Heart right ventricle (tissue), 16 donors: Measurements from ENCODE around the gene ZFX. TPM values are rescaled to one million over a fixed set of nuclear protein-coding genes. Genes with fewer than 3 reads are reported as not detected.

Experiments used
- ATAC-seq, 8 donors: fragments of 200-7000 bp; cut with Tn5 transposase; one replicate each; pipeline ENCODE4 v1.9.1; 2020; ENCODE audit warnings: mild to moderate bottlenecking in 8 of 8, moderate library complexity in 8 of 8, moderate number of reproducible peaks in 1 of 8
- DNase-seq, 2 donors: peaks; one replicate each; pipeline ENCODE4 v3.0.0-alpha.2; 2020
- H3K27ac ChIP-seq, 10 donors: fragments of 200-600 bp; sonication (generic) in 2 of 10; one replicate each; pipeline versions ENCODE4 v1.5.0 to v1.8.0; 2020 to 2022; ENCODE audit warnings: mild to moderate bottlenecking in 3 of 10
- H3K27me3 ChIP-seq, 7 donors: fragments of 200-600 bp; one replicate each; pipeline ENCODE4 v1.8.0; 2021 to 2022; ENCODE audit warnings: mild to moderate bottlenecking in 2 of 7
- H3K36me3 ChIP-seq, 9 donors: fragments of 200-600 bp; sonication (generic) in 1 of 9; one replicate each; pipeline versions ENCODE4 v1.5.0 to v1.8.0; 2020 to 2022; ENCODE audit warnings: mild to moderate bottlenecking in 2 of 9
- H3K4me1 ChIP-seq, 9 donors: fragments of 200-600 bp; sonication (generic) in 1 of 9; one replicate each; pipeline versions ENCODE4 v1.5.0 to v1.8.0; 2020 to 2022; ENCODE audit warnings: mild to moderate bottlenecking in 4 of 9
- H3K4me3 ChIP-seq, 10 donors: fragments of 200-600 bp; sonication (generic) in 2 of 10; one replicate each; pipeline versions ENCODE4 v1.5.0 to v1.8.0; 2020 to 2022; ENCODE audit warnings: mild to moderate bottlenecking in 7 of 10, moderate library complexity in 2 of 10
- H3K9me3 ChIP-seq, 11 donors: fragments of 200-600 bp in 10 of 11; sonication (generic) in 2 of 11; one replicate each; pipeline versions ENCODE4 v1.5.0 to v1.8.0; 2013 to 2022; ENCODE audit warnings: mild to moderate bottlenecking in 2 of 11, control low read depth in 1 of 11, moderate library complexity in 1 of 11
- WGBS, 2 donors: extraction: QIAGEN DNeasy Blood & Tissue Kit; methylation state at CpG; one replicate each; pipeline ENCODE4 v1.1.7; 2013; ENCODE audit warnings: inconsistent platforms in 1 of 2; 5-methylcytosine and 5-hydroxymethylcytosine counted together
- intact Hi-C, 10 donors: fragments of 100-400 bp; cut with DNase I; formaldehyde crosslinking; loops; one replicate each; pipeline versions ENCODE4 v1.11.1 to v1.14.2; 2022
- long read RNA-seq, 3 donors: library from polyadenylated mRNA; unstranded; transcript quantifications; one replicate each; pipeline ENCODE4 v2.0.0, GENCODE V29; 2020 to 2021
- polyA plus RNA-seq, 2 donors: library from polyadenylated mRNA; stranded (reverse); fragments of 200-250 nt; gene quantifications; one replicate each; pipeline ENCODE4 v1.2.3, GENCODE V29; 2013
- total RNA-seq, 10 donors: library from RNA; stranded (reverse); fragmentation: NEBNext Ultra II Directional in 3 of 10; extraction: Animal tissue kit (Norgen Biotek cat#: 25700) in 3 of 10; gene quantifications; one replicate each; pipeline versions ENCODE4 v1.2.1 to v1.2.4, GENCODE V29; 2021 to 2023
- TF ChIP-seq, protein P1 (sequence below), 9 donors: fragments of 200-600 bp; sonication (generic) in 2 of 9; IDR thresholded peaks; one replicate each; pipeline versions ENCODE4 v1.5.0 to v1.8.0; 2021 to 2022; ENCODE audit warnings: antibody characterized with exemption in 9 of 9, mild to moderate bottlenecking in 5 of 9, moderate library complexity in 1 of 9
- donor health status: Arrhythmogenic right ventricular cardiomyopathy.
- donor health status: ischemic (EF 13 %, LVEDD 7.1; RV severe dilation, severe dysfunction).
- donor health status: healthy with polysubstance abuse.
- donor health status: DM: no; HTN: yes; CAD: no.
- donor health status: DM: no; HTN: no; CAD: no.
- donor health status: ischemic (EF 25% LVEDD 6.9; RV normal size, moderate dysfunction).
- donor health status: ischemic (EF 25% LVEDD 5.7; RV mildly dilated, moderate dysfunction).
- donor health status: healthy.
- donor health status: DM: yes; HTN: yes; CAD: no.
- donor health status: Ischemic cardiomyopathy.
- donor health status: ischemic (EF 35%, LVEDD 5.7; RV mildly dilated, moderate dysfunction).
- donor health status: nonischemic (EF 11% LVEDD 7.7; RV severe dilation, severe dysfunction).
- donor health status: DM: yes; HTN: yes; CAD: no.
- donor health status: PGD.
- donor health status: ischemic (EF 29% LVEDD 5.4; RV normal size, mild dysfunction).
- donor health status: nonischemic (EF 23%, LVEDD 6.1; RV moderate dilation, normal function).

The ZFX gene
- total RNA-seq (10 to 100 TPM; 32.0 to 57.6 (median 38.3) TPM), polyA plus RNA-seq (1 to 10 TPM; 3.2 to 9.9 TPM)
- long read RNA-seq, donor 1, partial matches to known transcripts, result 5 of 18 reads
- long read RNA-seq, donor 1, other reads (novel, unspliced or antisense), result 13 of 18 reads
- long read RNA-seq, donor 2, full-length matches to known transcripts, result 2 of 27 reads
- long read RNA-seq, donor 2, partial matches to known transcripts, result 7 of 27 reads
- long read RNA-seq, donor 2, other reads (novel, unspliced or antisense), result 18 of 27 reads
- long read RNA-seq, donor 3, partial matches to known transcripts, result 8 of 42 reads
- long read RNA-seq, donor 3, other reads (novel, unspliced or antisense), result 34 of 42 reads

DNA sequence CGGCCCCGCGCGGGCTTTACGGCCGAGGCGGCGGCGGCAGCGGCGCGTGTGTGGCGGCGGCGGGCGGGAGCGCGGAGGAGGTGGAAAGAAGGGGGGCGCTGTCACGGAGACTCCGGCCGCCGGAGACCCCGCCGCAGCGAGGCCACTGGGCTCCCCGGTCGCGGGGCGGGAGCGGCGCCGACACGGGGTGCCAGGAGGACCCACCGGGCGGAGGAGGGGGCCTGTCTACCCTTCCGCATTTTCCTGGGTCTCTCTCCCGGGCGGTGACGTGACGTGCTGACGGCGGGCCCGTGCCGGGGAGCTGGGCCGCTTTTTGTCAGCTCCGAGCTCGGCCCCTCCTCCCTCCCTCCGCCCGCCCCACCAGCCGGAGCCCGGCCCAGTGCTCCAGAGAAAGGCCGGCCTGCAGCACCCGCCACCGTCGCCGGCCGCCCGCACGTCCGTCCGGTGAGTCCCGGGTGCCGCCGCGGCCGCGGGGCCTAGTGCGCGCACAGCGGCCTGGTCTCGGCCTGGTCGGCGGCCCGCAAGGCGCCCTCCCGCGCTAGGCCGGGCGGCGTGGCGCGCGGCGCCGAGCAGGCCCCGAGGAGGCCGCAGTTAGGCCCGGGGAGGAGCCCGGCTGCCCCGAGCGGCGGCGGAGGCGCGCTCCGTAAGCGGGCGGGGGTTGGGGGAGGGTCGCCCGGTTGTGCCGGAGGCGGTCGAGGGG is at the start of gene ZFX:
Gene ZFX, plus strand, starts transcription at position 379 of the 700 bp plus-strand sequence. CDS start 23,014 bp downstream, outside the sequence.
- peak; percentile 37 to 74 (median 66) for ATAC-seq
- TF ChIP-seq, protein P1, sequence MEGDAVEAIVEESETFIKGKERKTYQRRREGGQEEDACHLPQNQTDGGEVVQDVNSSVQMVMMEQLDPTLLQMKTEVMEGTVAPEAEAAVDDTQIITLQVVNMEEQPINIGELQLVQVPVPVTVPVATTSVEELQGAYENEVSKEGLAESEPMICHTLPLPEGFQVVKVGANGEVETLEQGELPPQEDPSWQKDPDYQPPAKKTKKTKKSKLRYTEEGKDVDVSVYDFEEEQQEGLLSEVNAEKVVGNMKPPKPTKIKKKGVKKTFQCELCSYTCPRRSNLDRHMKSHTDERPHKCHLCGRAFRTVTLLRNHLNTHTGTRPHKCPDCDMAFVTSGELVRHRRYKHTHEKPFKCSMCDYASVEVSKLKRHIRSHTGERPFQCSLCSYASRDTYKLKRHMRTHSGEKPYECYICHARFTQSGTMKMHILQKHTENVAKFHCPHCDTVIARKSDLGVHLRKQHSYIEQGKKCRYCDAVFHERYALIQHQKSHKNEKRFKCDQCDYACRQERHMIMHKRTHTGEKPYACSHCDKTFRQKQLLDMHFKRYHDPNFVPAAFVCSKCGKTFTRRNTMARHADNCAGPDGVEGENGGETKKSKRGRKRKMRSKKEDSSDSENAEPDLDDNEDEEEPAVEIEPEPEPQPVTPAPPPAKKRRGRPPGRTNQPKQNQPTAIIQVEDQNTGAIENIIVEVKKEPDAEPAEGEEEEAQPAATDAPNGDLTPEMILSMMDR (IDR thresholded peaks at IDR 0.05), result peak in 2 of 9 donors; percentile 14 to 31
- peak within 1 kb of the TSS; percentile 59 to 91 (median 74) for H3K4me3 ChIP-seq
- H3K9me3 ChIP-seq, result no peaks in the 10 kb centered on the region
- peak within 1 kb of the TSS; percentile 87 to 100 (median 98) for H3K27ac ChIP-seq
- intact Hi-C loops, result loop anchor here in 4 of 10 donors (5.0 to 10.0 kb wide), 5 partner anchors 38 to 242 kb away; partner anchors contain the start of genes APOO (in 1 of the 4), CXorf58 (in 1 of the 4) and EIF2S3 (in 1 of the 4)
- H3K36me3 ChIP-seq, result peaks cover 0 to 20% (median 0%) of the 10 kb centered on the region in 9 donors
- H3K27me3 ChIP-seq, result no peaks in the 10 kb centered on the region
- 0 to 1% methylated on average over 41 to 69 of the region's 104 CpGs for WGBS, 2 donors
- peak; percentile 49 to 69 for DNase-seq
- H3K4me1 ChIP-seq, result peaks cover 2 to 68% (median 53%) of the 10 kb centered on the region in 9 donors

- Histone ChIP-seq H3K4me1 (no peaks in the 10 kb centered on the region), H3K27me3 (peaks cover 0 to 31% (median 0%) of the 10 kb centered on the region in 7 donors), H3K4me3 (no peak overlapping the region), H3K36me3 (no peaks in the 10 kb centered on the region), H3K9me3 (no peaks in the 10 kb centered on the region), H3K27ac (no peak overlapping the region)
- no peak for ATAC-seq
- DNase-seq, result no peak
- TF ChIP-seq, protein P1 (IDR thresholded peaks at IDR 0.05), result no peak
- 45 to 64% methylated on average over 2 of the region's 2 CpGs for WGBS, 2 donors
- intact Hi-C loops, result no loop called here
Measured at GRCh38 chrX:24100713-24101112, 48.8 kb upstream of the ZFX start.

- TF ChIP-seq, protein P1 (IDR thresholded peaks at IDR 0.05), result no peak
- intact Hi-C loops, result no loop called here
- Histone ChIP-seq H3K4me3 (no peak overlapping the region), H3K9me3 (no peaks in the 10 kb centered on the region), H3K27ac (no peak overlapping the region), H3K4me1 (no peaks in the 10 kb centered on the region), H3K36me3 (no peaks in the 10 kb centered on the region), H3K27me3 (peaks cover 0 to 23% (median 0%) of the 10 kb centered on the region in 7 donors)
- 32 to 52% methylated on average over 2 of the region's 2 CpGs for whole genome bisulfite sequencing, 2 donors
- ATAC-seq, result no peak
- peak in 1 of 2 donors; percentile 8 for DNase-seq
Measured at GRCh38 chrX:24110069-24110468, 39.5 kb upstream of the ZFX start.

DNA sequence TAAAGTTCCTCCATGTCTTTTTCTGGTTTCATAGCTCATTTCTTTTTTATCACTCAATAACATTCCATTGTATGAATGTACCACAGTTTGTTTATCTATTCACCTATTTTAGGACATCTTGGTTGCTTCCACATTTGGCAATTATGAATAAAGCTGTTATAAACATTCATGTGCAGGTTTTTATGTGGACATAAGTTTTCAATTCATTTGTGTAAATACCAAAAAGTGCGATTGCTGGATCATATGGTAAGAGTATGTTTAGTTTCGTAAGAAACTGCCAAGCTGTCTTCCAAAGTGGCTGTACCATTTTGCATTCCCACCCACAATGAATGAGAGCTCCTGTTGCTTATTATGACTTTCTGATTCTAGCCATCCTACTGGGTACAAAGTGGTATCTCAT is 36.3 kb upstream of the ZFX start:
- 91 to 98% methylated on average over 2 of the region's 2 CpGs for WGBS, 2 donors
- TF ChIP-seq, protein P1 (IDR thresholded peaks at IDR 0.05), result no peak

More for the DNA sequence above, 36.3 kb upstream of the ZFX start:
- H3K4me3 ChIP-seq, result no peak overlapping the region
- H3K27ac ChIP-seq, result no peak overlapping the region
- intact Hi-C loops, result no loop called here
- ATAC-seq (no peak), DNase-seq (no peak)
- H3K9me3 ChIP-seq, result no peaks in the 10 kb centered on the region
- H3K36me3 ChIP-seq, result no peaks in the 10 kb centered on the region
- H3K27me3 ChIP-seq, result peaks cover 0 to 28% (median 0%) of the 10 kb centered on the region in 7 donors
- H3K4me1 ChIP-seq, result peaks cover 0 to 4% (median 0%) of the 10 kb centered on the region in 9 donors
